ENCODE results near the gene EPHB1.

- TF ChIP-seq ZNF232 (CRISPR knock-in tag; IDR thresholded peaks at IDR 0.05) (no peak), FOXP4 (CRISPR knock-in tag; IDR thresholded peaks at IDR 0.05) (no peak), IRF2 (CRISPR knock-in tag; IDR thresholded peaks at IDR 0.05; ENCODE audit: borderline replicate concordance, low read depth) (no peak), SMAD4 (CRISPR knock-in tag; IDR thresholded peaks at IDR 0.05) (no peak), CTCF (IDR thresholded peaks at IDR 0.05) (no peak), USF1 (CRISPR knock-in tag; IDR thresholded peaks at IDR 0.05) (no peak), ZBTB43 (CRISPR knock-in tag; IDR thresholded peaks at IDR 0.05) (no peak), MLX (CRISPR knock-in tag; IDR thresholded peaks at IDR 0.05) (no peak), HMGA2 (CRISPR knock-in tag; IDR thresholded peaks at IDR 0.05) (no peak)
These were observed 57.9 kb downstream of the EPHB1 start for GRCh38 chr3:134852893-134853351.
